HG03060 (cell line): ENCODE results near the gene POLR2E.

Experiments used
- ATAC-seq: cut with Tn5 transposase; IDR thresholded peaks from one replicate; pipeline ENCODE4 v1.9.1; 2021; ENCODE audit warnings: low read depth, moderate number of reproducible peaks; ENCODE audit not compliant: unreplicated experiment

POLR2E gene

DNA sequence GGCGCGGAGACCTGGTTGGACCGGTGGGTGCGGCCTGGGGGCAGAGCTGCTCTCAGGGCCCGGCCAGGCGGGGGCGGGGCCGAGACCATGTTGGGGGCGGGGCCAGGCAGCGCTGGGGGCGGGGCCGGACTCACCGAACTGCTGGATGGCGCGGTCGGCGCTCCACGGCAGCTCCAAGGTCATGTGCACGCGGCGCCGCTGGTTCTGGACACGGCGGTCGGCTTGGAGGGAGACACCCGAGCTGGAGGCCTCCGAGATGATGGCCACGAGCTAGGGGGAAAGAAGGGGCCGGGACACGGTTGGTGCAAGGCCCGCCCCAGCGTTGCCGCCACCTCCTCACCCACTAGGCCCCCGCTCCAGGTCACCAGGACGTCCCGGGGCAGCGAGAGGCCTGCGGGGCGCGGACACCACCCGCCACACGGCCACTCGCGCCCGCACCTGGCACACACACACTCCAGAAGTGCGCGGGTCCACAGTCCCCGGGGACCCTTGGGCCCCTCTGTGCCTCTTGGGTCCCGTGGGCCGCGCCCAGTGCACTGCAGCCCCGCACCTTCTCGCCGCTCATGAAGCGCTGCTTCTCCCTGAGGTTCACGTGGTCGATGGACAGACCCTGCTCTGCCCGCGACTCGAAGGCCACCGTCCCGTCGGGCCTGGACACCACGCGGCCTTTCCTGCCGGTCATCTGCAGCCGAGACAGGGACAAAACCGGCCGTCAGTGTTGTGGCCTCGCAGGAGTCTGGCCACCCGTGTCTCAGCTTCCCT is 17.3 kb upstream of the POLR2E start:
- ATAC-seq = no peak

DNA sequence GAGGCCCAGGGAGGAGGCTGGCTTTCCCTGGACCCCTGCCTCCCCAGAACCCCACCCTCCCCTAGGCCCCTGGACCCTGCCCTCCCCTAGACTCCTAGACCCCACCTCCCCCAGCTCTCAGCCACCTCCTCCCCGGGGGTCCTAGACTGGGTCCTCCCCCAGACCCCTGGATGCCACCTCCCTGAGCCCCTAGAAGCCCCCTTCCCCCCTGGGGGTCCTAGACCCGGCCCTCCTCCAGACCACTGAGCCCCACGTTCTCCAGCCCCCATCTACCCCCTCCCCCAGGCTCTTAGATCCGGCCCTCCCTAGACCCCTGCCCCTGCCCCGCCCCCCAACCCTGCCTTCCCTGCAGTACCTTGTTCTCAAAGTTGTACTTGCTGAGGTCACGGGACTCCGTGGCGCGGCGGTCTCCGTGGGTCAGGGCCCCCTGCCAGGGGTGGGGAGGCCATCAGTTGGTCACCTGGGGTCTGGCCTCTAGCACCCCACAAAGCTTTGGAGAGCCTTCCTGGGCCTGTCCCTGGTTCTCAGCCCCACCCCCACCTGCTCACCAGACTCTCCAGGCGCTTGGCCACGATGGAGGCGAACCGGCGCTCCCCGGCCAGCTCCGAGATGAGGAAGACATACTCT is 16.6 kb upstream of the POLR2E start:
- no peak for ATAC-seq

GRCh38 chr19:1110809-1111640 is 15.8 kb upstream of the POLR2E start:
- ATAC-seq = no peak

- no peak for ATAC-seq
These were observed 14.8 kb upstream of the POLR2E start for GRCh38 chr19:1109697-1110671.

DNA sequence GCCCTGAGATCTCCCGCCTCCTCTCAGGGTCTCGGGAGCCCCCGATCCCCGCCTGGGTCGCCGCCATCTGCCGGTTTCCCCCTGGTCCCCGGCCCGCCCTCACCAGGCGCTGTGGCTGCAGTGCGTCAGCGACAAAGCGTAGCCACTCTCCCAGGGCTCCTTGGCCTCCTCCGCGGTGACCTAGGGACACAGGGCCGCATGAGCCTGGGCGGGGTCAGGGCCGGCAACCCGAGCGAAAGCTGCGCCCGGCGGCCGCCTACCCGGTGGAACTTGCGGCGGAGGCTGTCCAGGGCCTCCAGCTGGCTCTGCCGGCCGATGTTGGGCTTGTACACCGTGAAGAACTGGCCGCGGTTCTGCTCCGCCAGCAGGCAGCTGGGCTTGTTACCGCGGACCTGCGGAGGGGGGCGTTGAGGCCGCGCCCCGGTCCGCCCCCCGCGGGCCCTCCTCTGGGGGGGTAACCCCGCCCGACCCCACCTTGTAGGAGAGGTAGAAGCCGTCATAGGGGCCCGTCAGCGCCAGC is 13.9 kb upstream of the POLR2E start:
- ATAC-seq = no peak

GRCh38 chr19:1108291-1109031 is 13.3 kb upstream of the POLR2E start:
- no peak for ATAC-seq

- ATAC-seq = no peak
These were observed 12.6 kb upstream of the POLR2E start for GRCh38 chr19:1107661-1108261.

GRCh38 chr19:1106841-1107660 is 11.9 kb upstream of the POLR2E start:
- ATAC-seq = no peak

- no peak for ATAC-seq
These were observed 11.0 kb upstream of the POLR2E start for GRCh38 chr19:1105873-1106840.

- ATAC-seq = no peak
These were observed 10.1 kb upstream of the POLR2E start for GRCh38 chr19:1105008-1105872.

- ATAC-seq = no peak
These were observed 9.3 kb upstream of the POLR2E start for GRCh38 chr19:1104311-1105007.

DNA sequence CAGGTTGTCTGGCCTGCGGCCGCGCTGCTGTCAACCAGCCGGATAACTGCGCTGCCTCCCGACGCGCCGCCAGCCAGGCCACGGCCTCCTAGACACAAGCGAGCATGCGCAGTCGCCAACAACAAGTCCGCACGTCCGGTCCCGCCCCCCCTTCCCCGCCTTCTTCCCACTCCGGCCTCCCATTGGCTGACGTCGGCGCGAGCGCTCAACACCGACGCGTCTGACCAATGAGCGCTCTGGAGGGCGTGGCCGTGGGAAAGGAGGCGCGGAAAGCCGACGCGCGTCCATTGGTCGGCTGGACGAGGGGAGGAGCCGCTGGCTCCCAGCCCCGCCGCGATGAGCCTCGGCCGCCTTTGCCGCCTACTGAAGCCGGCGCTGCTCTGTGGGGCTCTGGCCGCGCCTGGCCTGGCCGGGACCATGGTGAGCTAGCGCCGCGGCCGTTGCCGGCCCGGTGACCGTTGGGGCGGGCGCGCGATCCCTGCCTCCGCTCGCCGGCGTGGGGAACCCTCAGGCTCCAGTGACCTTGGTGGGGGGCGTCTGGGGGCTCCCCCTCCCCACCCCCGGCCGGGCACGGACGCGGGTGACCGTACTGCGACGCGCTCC is 8.6 kb upstream of the POLR2E start, which contains the start of gene GPX4:
TSS of gene GPX4 (plus strand) at position 287 of the 603 bp plus-strand sequence. CDS start at position 337, 50 bp downstream.
- ATAC-seq = peak; percentile 35

DNA sequence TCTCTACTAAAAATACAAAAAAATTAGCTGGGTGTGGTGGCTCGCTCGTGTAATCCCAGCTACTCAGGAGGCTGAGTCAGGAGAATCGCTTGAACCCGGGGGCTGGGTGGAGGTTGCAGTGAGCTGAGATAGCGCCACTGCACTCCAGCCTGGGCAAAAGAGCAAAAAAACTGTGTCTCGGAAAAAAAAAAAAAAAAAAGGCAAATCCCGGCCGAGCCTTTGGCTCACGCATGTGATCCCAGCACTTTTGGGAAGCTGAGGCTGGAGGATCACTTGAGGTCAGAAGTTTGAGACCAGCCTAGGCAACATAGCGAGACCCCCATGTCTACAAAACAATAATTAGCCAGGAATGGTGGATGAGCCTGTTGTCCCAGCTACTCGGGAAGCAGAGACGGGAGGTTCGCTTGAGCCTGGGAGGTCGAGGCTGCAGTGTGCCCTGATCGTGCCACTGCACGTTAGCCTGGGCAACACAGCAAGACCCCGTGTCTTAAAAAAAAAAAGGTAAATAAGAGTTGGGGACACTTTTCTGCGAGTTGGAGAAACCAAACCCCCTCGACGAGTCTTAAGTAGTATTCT is 8.0 kb upstream of the POLR2E start:
- no peak for ATAC-seq

DNA sequence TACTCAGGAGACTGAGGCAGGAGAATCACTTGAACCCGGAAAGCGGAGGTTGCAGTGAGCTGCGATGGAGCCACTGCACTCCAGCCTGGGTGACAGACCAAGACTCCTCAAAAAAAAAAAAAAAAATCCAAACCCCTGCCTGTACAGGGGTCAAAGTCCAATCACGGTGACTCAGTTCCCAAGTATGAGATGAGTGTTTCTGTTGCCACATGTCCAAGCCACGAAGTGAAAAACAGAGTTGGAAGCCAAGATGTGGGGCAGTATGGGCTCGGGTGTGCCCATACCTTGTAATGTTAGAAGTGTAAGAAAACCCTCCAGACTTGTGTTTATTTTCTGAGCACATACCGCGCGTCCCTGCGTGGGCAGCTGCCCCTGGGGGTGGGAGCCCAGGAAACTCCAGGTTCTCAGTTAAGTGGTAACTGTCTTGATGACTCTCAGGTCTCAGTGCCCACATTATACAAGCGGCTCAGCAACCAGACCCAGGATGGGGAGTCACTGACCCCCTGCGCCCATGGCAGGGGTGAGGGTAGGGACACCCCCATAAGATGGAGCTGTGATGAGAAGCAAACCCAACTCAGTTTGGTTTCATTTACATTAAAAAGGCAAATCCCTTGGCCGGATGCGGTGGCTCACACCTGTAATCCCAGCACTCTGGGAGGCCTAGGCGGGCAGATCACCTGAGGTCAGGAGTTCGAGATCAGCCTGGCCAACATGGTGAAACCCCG is 7.4 kb upstream of the POLR2E start:
- no peak for ATAC-seq
